GM19455 (cell line): ENCODE measurements around the gene USP31.
"Not testable (repeated sequence)": the region's sequence is repeated elsewhere in the genome, so short reads cannot be mapped to it uniquely, and the experiment has no call there.

Experiments
- ATAC-seq: cut with Tn5 transposase; IDR thresholded peaks from one replicate; pipeline ENCODE4 v1.9.1; 2021; ENCODE audit not compliant: unreplicated experiment

The USP31 gene

GRCh38 chr16:23101012-23101550 lies 48.2 kb downstream of the USP31 start:
- no peak for ATAC-seq

GRCh38 chr16:23096450-23096849 lies 52.8 kb downstream of the USP31 start:
- ATAC-seq = not testable (repeated sequence)

- not testable (repeated sequence) for ATAC-seq
These were observed 55.1 kb downstream of the USP31 start for GRCh38 chr16:23094136-23094535.

- no peak for ATAC-seq
These were observed 56.5 kb downstream of the USP31 start for GRCh38 chr16:23092801-23093117.

GRCh38 chr16:23092072-23092800 lies 57.0 kb downstream of the USP31 start:
- no peak for ATAC-seq

- no peak for ATAC-seq
These were observed 60.1 kb downstream of the USP31 start for GRCh38 chr16:23089111-23089510.

- ATAC-seq = no peak
These were observed 61.2 kb downstream of the USP31 start for GRCh38 chr16:23088018-23088417.

- ATAC-seq = no peak
These were observed 63.3 kb downstream of the USP31 start for GRCh38 chr16:23085949-23086348.

- no peak for ATAC-seq
These were observed 67.0 kb downstream of the USP31 start for GRCh38 chr16:23082161-23082788.

- no peak for ATAC-seq
These were observed 67.6 kb downstream of the USP31 start for GRCh38 chr16:23081675-23082119.

GRCh38 chr16:23080747-23081146 lies 68.5 kb downstream of the USP31 start:
- ATAC-seq = no peak

- no peak for ATAC-seq
These were observed 68.9 kb downstream of the USP31 start for GRCh38 chr16:23080329-23080728.

GRCh38 chr16:23079675-23080301 lies 69.5 kb downstream of the USP31 start:
- ATAC-seq = no peak

- no peak for ATAC-seq
These were observed 74.8 kb downstream of the USP31 start for GRCh38 chr16:23074423-23074822.

GRCh38 chr16:23072769-23073549 lies 76.3 kb downstream of the USP31 start:
- ATAC-seq = no peak

- no peak for ATAC-seq
These were observed 77.1 kb downstream of the USP31 start for GRCh38 chr16:23072084-23072599.

- ATAC-seq = no peak
These were observed 77.8 kb downstream of the USP31 start for GRCh38 chr16:23071196-23072083.

- no peak for ATAC-seq
These were observed 79.4 kb downstream of the USP31 start for GRCh38 chr16:23069844-23070243.

GRCh38 chr16:23068079-23068736 lies 81.0 kb downstream of the USP31 start:
- no peak for ATAC-seq
